ENCODE measurements around the gene AKNAD1. TPM values are rescaled to one million over a fixed set of nuclear protein-coding genes. Genes with fewer than 3 reads are reported as not detected.

Gene AKNAD1
- total RNA-seq, 1 donor from 2014 or later: not detected

- intact Hi-C loops (cut with DNase I): no loop called here
- no peak for DNase-seq (ENCODE audit: low spot score)
Measured at GRCh38 chr1:108865316-108865910, 8.5 kb upstream of the AKNAD1 start.

- no peak for DNase-seq (ENCODE audit: low spot score)
- intact Hi-C loops (cut with DNase I): no loop called here
Measured at GRCh38 chr1:108863984-108864383, 7.1 kb upstream of the AKNAD1 start.

- DNase-seq (ENCODE audit: low spot score): no peak
- intact Hi-C loops (cut with DNase I): no loop called here
Measured at GRCh38 chr1:108862698-108863477, 6.0 kb upstream of the AKNAD1 start.

DNA sequence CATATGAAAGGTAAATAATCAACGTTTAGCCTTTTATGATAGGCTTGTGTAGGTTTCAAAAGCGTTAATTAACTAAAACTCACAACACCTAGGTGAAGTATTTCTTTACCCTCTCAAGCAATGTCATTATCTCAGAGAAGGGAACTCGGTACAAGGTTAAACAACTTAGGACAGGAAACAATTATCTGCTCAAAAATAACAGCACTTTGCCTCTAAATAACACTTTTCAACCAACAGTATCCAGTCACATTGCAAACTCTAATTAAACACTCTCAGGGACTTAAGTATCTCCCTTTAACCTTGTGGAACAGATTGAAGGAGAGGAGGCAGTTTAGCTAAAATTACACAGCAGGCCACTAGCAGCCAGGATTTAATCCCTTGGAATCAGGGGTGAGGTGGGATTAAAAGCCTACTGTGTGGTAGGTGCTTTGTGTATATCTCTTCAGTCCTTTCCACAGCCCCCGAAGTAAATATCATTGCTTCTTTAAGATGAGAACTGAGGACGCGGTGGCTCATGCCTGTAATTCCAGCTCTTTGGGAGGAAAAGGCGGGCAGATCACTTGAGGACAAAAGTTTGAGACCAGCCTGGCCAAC lies 5.2 kb upstream of the AKNAD1 start:
- intact Hi-C loops (cut with DNase I): no loop called here
- DNase-seq (ENCODE audit: low spot score): no peak

DNA sequence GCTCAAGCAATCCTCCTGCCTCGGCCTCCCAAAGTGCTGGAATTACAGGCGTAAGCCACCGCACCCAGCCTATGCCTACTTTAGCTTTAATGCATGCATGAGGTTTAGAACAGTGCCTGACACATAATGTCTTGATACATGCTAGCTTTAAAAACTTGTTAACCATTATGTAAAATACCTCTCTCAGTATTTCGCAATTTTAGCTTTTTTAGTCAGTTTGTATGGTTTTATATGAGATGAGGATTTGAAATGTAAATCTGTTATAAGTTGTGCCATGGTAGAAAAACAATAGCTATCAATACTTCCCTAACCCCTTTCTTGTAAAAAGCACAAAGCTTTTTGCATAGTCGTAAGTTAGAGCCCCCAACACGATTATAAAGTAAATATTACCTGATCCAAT lies 4.7 kb upstream of the AKNAD1 start:
- DNase-seq (ENCODE audit: low spot score): no peak
- intact Hi-C loops (cut with DNase I): no loop called here

DNA sequence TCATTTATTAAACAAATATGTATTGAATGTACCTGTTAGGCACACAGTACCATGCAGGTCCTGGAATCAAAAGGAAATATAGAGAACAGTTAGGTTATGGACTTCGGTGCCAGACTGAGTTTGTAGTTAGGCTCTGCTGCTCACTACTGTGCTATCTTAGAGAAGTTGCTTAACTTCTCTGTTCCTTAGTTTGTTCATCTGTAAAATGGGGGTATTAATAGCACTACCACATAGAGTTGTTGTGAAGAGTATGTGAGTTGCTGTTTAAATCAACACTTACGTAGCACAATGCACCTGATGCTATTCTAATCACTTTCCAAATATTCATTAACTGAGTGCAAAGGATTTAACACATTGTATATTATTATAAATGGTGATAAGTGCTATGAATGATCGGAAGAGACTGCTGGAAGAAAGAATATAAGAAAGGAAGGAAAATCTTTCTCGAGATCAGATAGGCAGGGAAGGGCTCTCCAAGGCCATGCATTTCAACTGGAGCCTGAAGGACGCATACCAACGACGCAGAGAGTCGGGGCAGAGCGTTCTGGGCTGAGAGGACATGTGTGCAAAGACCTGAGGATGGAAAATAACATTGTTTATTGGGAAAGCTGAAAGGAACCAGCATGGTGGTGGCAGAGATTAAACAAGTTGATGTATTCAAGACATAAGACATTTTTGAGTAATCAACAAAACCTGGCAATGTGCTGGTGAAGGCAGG lies 3.5 kb upstream of the AKNAD1 start:
- intact Hi-C loops (cut with DNase I): no loop called here
- DNase-seq (ENCODE audit: low spot score): no peak

GRCh38 chr1:108858230-108858950 lies 1.5 kb upstream of the AKNAD1 start:
- no peak for DNase-seq (ENCODE audit: low spot score)
- intact Hi-C loops (cut with DNase I): no loop called here

DNA sequence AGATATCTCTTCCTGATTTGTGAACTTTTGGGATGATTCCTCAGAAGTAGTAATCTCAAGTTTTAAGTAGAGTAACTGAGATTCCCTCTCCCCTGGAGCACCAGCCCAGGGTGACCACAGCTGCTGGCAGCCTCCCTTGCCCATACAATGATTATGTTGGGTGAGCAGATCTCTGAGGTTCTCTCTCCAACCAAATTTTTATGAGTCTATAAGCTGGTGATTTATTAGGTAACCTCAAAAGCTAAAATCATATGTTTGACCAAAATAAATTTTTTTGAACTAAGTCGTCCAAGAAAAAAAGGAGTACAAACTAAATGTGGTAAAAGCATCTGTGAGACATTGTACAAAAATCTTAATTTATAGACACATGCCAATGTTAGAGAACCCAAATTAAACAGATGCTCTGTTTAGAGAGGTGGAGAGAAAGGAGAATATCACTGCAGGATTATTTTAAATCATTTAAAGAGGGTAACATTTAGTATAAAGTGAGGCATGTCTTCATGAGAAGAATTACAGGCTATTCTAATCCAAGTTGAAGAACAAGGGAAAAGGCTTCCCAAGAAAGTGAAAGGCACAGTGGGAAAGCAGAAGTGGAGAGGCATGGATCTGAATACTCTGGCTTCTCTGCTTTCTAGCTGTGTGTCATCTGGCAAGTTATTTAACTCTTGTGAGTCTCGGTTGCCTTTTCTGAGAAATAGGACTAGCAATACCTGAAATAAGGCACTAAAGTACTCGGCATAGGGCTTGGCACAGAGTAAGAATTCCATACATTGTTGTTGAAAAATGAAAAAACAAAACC lies 2.5 kb downstream of the AKNAD1 start:
- intact Hi-C loops (cut with DNase I): no loop called here
- no peak for DNase-seq (ENCODE audit: low spot score)

GRCh38 chr1:108852221-108852975 lies 4.5 kb downstream of the AKNAD1 start:
- DNase-seq (ENCODE audit: low spot score): no peak
- intact Hi-C loops (cut with DNase I): no loop called here

GRCh38 chr1:108851567-108851966 lies 5.3 kb downstream of the AKNAD1 start:
- no peak for DNase-seq (ENCODE audit: low spot score)
- intact Hi-C loops (cut with DNase I): no loop called here

GRCh38 chr1:108850929-108851328 lies 6.0 kb downstream of the AKNAD1 start:
- intact Hi-C loops (cut with DNase I): no loop called here
- DNase-seq (ENCODE audit: low spot score): no peak

- no peak for DNase-seq (ENCODE audit: low spot score)
- intact Hi-C loops (cut with DNase I): no loop called here
Measured at GRCh38 chr1:108848806-108849205, 8.1 kb downstream of the AKNAD1 start.

DNA sequence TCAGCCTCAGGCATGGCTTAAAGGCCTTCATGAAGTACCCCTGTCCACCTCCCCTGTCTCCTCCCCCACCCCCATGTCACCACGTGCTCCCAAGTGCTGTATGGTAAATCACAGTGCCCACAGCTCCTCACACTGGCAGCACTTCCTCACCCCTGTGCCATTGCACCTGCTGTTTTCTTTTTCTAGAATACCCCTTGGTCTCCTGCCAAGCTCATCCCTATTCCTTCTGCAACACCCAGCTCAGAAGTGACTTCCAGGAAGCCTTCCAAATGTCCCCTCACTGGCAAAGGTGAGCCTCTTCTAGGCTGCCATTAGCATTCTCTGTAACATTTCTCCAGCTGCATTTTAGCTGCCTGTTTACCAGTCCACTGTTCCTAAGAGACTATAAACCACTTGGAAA lies 9.4 kb downstream of the AKNAD1 start:
- intact Hi-C loops (cut with DNase I): no loop called here
- DNase-seq (ENCODE audit: low spot score): no peak

DNA sequence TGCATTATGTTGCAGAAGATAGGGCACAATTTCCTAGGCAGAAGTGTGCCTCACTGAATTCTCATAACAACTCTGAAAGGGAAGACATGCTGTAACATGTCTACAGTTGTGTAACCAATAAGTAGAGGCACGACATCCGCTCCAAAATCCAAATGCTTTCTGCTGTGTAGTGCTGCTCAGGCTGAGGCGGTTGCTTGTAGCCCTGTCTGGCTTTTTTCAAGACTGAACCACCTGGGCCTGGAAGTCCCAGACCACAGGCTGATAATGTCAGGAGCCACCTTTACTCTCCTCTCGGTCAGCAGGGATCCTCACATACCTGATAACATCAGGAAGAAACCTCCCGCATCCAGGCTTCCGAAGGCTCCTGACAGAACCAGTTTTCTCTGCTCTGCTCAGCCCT lies 10.9 kb downstream of the AKNAD1 start:
- intact Hi-C loops (cut with DNase I): no loop called here
- no peak for DNase-seq (ENCODE audit: low spot score)

DNA sequence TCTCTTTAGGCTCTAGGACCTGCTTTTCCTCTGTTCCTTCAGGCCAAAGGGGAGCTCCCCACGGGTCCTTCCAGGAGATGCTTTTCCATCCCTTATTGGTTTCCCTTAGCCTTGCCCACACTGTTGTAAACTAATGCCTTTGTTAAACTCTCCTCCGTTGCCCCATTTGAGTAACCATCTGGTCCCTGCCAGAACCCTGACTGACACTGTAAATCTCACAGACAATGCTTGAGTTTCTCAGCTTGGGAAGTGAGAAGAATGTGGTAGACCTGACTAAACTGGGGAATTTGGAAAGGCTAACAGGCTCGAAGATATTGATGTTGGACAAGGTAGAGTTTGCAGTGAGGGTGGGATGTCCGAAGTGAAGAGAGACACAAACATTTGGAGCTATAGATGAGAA lies 11.4 kb downstream of the AKNAD1 start:
- intact Hi-C loops (cut with DNase I): no loop called here
- no peak for DNase-seq (ENCODE audit: low spot score)

DNA sequence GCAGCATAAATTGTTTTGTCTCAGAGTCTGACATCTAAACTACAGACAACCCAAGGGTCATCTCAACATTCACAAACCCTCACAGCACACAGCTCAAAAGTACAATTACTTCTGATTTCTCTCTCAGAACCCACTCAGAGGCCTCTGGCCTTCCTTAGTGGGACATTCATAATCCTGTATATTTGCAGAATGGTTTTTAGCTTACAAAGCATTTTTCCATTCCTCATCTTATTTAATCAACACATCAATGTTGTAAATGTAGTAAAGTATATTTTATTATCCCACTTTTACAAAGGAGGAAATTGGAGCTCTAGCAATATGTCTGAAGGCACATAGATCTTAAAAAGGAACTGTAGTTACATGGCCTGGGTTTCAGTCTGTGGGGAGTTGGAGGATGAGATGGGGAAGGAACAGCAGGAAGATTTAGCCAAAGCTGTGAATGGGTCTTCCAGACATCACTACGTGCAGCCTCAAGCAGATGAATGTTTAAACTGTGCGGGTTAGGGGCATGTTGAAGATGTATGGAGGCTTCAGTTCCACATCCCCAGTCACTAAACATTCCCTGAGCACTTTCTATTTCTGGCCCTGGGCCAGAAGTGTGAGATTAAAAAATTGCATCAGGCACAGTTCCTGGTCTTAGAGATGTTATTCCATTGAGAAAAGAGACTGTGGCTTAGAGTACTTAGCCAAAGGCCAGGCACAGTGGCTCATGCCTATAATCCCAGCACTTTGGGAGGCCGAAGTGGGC lies 13.3 kb downstream of the AKNAD1 start:
- no peak for DNase-seq (ENCODE audit: low spot score)

DNA sequence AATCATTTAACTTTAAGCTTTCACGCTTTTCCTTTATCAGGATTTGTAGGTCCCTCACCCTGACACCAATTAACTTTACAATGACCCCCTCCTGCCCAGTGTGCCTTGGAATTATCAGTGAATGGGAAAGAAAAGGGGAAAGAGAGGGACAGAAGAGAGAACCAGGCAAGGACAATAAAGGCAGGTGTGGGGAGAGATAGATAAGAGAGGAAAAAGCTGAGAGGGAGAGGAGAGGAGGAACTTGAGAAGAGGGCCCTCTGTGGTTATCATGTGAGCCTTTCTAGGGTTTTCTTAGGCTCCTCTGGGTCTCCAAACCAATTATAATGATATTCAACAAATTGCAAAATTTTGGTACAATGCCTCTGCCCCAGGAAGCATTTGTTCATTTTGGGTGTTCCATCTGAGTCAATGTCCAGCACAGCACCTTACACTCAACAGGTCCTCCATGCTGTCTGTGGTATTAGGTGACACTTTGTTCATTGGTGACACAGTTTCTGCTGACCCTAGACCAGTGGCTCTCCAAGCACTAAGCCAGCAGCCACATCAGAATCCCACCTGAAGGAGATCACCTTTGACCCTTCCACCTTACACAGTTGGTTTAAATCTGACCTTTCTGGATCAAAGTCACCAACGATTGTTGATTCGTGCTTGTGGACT lies 14.2 kb downstream of the AKNAD1 start:
- intact Hi-C loops (cut with DNase I): no loop called here
- DNase-seq (ENCODE audit: low spot score): no peak

More for the DNA sequence above, 13.3 kb downstream of the AKNAD1 start:
- intact Hi-C loops (cut with DNase I): no loop called here

Measured in cardiac septum (tissue), 1 donor.